PC-3 (cell line): ENCODE results near the gene CEP85L.

Source experiments
- CTCF ChIP-seq: fragments of 300-600 bp; sonication (generic); conservative IDR thresholded peaks from 2 replicates; pipeline ENCODE4 v1.5.1; 2017; ENCODE audit warnings: antibody characterized with exemption, low read depth, mild to moderate bottlenecking, low read length
- EZH2 ChIP-seq: fragments of 300-600 bp; sonication (generic); IDR thresholded peaks from one replicate; pipeline ENCODE4 v1.6.1; 2017; ENCODE audit warnings: antibody characterized with exemption, mild to moderate bottlenecking, low read length; ENCODE audit not compliant: unreplicated experiment
- EZH2phosphoT487 ChIP-seq: fragments of 300-600 bp; sonication (generic); IDR thresholded peaks from 2 replicates; pipeline ENCODE4 v1.6.1; 2018; ENCODE audit warnings: mild to moderate bottlenecking, antibody characterized with exemption, low read length, borderline replicate concordance

DNA sequence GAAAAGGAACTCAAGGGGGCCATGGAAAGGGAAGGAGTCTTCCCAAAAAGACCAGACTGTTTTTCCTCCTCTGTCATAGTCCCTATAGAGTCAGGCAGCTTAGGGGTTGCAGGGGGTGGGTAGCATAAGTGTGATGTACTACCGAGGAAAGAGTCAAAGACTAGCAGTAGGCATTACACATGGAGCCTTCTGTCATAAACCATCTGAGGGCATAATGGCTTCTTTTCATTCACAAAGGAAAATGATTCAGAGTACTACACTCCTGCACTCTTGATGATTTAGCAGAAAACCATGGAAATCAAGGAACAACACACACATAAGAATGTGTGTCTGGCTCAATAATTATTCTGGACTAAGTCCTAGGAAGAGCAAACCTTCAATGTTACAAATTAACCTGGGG is 88.4 kb downstream of the CEP85L start:
- TF ChIP-seq CTCF (no peak), EZH2 (no peak), EZH2phosphoT487 (no peak)
